HT-29 (cell line): Measurements from ENCODE around the gene C6orf47. TPM values are rescaled to one million over a fixed set of nuclear protein-coding genes. Genes with fewer than 3 reads are reported as not detected.

ENCODE experiments used
- DNase-seq: peaks from one replicate; pipeline ENCODE4 v3.0.0-alpha.2; 2015; ENCODE audit warnings: low spot score
- total RNA-seq: library from RNA; depleted of rRNA; stranded (reverse); fragments of >200 nt; shearing (Covaris generic); gene quantifications from 2 replicates; pipeline ENCODE4 v1.2.3, GENCODE V29; 2014

C6orf47 gene
- total RNA-seq, 1 experiment from 2014 or later, result 29.1 TPM

DNA sequence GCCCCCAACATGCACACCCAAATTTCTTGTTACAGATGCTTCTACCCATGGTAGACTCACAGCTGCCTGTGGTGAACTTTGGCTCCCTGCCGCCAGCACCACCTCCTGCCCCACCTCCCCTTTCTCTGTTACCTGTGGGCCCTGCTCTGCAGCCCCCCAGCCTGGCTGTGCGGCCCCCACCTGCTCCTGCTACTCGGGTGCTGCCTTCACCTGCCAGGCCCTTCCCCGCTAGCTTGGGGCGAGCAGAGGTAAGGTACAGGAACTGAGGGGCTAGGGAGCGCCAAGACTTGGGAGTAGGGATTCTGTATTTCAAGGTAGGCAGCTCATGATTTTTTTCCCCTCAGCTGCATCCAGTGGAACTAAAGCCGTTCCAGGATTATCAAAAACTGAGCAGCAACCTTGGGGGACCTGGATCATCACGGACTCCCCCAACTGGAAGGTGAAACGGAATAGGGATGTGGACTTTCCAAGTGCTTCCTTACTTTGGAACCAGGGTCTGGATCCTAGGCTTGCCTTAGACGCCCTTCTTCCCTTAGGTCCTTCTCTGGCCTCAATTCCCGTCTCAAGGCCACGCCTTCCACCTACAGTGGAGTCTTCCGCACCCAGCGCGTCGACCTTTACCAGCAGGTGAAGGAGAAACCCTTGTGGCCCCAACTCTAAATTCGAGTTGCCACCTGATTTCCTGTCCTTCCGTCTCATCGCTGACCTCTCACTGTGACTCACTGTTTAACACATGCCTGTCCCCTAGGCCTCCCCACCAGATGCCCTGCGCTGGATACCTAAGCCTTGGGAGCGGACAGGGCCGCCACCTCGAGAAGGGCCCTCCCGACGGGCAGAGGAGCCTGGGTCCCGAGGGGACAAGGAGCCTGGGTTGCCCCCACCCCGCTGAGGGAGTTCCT, 23.6 kb downstream of the C6orf47 start:
- DNase-seq, result no peak

DNA sequence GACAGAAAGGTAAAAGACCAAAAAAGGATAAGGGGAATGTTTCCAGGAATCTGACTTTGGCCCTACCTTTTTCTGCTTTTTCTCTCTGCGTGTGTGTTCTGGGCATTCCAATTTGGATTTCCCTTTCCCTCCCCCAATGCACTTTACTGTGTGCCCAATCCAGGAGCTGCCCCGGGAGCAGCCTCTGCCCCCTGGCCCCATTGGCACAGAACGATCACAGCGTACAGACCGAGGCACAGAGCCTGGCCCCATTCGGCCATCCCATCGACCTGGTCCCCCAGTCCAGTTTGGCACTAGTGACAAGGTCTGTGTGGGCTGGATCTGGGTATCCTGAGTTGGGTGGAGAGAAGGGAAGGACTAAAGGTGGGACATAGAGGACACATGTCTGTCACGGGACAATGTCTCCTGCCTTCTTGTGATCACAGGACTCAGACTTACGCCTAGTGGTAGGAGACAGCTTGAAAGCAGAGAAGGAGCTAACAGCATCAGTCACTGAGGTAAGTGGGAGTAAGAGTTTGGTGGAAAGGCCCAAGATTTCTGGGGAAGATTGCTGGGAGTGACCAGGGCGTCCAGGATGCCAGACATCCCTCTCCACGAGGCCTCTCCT, 25.5 kb downstream of the C6orf47 start:
- DNase-seq, result no peak

DNA sequence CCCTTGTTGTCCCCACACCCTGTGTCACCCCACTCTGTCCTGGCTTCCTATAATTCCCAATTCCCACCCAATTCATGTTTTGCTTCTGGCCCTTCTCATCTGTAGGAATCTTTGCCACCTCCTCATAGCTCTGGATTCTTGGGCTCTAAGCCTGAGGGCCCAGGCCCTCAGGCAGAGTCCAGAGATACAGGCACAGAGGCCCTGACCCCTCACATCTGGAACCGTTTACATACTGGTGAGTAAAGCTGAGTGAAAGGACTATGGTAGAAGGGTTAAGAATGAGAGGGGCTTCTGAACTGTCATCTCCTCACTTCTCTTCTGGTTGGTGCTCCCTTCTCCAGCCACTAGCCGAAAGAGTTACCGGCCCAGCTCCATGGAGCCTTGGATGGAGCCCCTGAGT, 26.4 kb downstream of the C6orf47 start:
- DNase-seq, result no peak

DNA sequence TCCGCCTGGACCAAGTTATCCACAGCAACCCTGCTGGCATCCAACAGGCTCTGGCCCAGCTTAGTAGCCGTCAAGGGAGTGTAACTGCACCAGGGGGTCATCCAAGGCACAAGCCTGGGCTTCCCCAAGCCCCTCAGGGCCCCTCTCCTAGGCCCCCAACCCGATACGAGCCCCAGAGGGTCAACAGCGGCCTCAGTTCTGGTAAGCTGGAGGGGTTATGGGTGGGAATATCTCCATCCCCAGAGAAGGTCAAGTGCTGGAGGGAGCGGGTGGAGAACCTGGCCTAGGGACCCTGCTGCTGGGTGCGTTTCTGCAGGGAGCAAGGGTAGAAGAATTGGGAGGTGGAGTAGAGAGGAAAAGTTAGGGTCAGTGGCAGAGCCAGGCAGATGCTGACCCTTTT, 27.1 kb downstream of the C6orf47 start:
- DNase-seq, result no peak

DNA sequence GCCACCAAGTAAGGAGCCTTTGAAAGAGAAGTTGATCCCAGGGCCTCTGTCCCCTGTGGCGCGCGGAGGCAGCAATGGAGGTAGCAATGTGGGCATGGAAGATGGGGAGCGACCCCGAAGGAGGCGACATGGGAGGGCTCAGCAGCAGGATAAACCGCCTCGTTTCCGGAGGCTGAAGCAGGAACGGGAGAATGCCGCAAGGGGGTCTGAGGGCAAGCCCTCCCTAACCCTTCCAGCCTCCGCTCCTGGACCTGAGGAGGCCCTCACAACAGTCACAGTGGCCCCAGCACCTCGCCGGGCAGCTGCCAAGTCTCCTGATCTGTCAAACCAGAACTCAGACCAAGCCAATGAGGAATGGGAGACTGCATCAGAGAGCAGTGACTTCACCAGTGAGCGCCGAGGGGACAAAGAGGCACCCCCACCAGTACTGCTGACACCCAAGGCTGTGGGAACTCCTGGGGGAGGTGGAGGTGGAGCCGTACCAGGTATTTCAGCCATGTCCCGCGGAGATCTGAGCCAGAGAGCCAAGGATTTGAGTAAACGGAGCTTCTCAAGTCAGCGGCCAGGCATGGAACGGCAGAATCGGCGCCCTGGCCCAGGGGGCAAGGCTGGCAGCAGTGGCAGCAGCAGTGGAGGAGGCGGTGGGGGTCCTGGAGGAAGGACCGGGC, 28.2 kb downstream of the C6orf47 start:
- no peak for DNase-seq

DNA sequence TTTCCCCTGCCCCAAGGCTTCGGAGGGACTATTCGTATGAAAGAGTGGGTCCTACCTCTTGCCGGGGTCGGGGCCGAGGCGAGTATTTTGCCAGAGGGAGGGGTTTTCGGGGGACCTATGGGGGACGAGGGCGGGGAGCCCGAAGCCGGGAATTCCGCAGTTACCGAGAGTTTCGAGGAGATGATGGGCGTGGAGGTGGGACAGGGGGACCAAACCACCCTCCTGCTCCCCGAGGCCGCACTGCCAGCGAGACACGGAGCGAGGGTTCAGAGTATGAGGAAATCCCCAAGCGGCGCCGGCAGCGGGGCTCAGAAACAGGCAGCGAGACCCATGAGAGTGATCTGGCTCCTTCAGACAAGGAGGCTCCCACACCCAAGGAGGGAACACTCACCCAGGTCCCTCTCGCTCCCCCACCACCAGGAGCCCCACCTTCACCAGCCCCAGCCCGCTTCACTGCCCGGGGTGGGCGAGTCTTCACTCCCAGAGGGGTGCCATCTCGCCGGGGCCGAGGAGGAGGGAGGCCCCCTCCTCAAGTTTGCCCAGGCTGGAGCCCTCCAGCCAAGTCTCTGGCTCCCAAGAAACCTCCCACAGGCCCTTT, 28.8 kb downstream of the C6orf47 start:
- DNase-seq, result no peak

DNA sequence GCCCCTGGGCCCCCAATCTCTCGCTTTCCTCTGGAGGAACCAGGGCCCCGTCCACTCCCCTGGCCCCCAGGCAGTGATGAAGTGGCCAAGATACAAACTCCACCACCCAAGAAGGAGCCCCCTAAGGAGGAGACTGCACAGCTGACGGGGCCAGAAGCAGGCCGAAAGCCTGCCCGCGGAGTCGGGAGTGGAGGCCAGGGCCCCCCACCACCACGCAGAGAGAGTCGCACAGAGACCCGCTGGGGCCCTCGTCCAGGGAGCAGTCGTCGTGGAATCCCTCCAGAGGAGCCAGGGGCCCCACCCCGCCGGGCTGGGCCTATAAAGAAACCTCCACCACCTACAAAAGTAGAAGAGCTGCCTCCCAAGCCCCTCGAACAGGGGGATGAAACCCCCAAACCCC, 29.4 kb downstream of the C6orf47 start:
- no peak for DNase-seq

DNA sequence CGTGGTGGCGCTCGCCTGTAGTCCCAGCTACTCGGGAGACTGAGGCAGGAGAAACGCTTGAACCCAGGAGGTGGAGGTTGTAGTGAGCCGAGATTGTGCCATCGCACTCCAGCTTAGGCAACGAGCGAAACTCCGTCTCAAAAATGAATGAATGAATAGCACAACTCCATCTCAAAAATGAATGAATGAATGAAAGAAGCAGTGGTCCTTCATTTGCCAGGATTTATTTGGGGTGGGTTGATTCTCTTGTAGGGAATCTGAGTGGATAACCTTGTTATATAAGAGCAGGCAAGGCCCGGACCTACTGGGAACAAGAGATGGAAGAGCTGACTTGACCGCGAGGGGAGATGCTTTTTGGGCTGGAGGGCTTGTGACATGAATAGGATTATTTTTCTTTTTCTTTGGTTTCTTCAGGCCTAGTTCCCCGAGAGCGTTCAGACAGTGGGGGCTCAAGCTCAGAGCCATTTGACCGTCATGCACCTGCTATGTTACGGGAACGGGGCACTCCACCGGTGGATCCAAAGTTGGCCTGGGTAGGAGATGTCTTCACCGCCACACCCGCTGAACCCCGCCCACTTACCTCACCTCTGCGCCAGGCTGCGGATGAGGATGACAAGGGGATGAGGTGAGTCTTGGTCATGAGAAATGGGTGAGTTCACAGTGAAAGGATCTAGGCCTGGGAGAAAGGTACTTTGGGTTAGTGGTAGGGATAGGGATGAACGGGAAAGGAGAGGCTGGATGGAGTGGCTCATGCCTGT, 30.2 kb downstream of the C6orf47 start:
- DNase-seq, result no peak

DNA sequence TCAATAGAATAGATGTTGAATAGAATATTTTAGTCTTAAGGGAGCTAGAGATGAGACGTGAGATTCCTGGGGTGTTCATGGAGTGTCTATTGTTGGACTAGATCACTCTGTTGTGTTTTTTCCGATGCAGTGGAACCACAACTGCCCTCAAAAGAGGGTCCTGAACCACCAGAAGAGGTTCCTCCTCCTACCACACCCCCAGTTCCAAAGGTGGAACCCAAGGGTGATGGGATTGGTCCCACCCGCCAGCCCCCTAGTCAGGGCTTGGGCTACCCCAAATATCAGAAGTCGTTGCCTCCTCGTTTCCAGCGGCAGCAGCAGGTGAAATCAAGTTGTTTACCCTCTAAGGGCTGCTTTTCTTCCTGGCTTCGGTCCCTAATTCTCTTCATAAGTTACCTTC, 31.6 kb downstream of the C6orf47 start:
- no peak for DNase-seq

DNA sequence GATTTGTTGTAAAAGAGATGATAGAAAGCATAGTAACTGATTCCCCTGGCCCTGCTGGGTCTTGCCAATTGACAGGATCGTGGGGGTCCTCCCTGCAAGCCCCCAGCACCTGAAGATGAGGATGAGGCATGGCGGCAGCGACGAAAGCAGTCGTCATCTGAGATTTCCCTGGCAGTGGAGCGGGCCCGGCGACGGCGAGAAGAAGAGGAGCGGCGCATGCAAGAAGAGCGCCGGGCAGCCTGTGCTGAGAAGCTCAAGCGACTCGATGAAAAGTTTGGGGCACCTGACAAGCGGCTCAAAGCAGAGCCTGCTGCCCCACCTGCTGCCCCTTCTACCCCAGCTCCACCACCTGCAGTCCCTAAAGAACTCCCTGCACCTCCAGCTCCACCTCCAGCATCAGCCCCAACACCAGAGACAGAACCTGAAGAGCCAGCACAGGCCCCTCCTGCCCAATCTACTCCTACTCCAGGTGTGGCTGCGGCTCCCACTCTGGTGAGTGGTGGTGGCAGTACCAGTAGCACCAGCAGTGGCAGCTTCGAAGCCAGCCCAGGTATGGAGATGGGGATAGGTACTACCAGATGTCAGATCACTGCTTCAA, 32.8 kb downstream of the C6orf47 start:
- DNase-seq, result no peak

DNA sequence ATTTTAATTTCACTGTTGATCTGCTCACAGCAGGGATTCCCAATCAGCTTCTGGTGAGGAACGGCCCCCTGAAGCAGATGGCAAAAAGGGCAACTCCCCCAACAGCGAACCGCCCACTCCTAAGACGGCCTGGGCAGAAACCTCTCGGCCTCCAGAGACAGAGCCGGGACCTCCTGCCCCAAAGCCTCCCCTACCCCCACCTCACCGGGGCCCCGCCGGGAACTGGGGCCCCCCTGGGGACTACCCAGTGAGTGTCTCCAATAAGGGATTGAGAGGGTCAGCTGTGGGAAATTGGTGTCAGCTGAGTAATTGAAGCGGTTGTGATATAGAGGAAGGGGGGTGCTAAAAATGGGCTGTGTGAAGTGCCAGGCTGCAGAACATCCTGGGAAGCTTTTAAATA, 33.6 kb downstream of the C6orf47 start:
- no peak for DNase-seq

DNA sequence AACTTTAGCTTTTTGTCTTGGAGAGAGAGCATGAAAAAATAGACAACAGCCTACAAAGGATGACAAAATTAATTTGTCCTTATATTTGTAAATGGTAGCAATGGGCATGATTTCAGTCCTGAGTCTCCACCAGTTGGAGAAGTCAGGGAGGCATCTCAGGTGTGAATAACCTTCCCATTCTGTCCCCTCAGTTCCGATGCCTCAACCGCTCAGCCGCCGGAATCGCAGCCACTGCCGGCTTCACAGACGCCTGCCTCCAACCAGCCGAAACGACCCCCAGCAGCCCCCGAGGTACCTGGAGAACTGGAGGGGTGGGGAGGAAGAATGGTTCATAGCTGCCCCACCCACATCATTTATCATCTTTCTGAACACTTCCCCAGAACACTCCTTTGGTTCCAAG, 36.5 kb downstream of the C6orf47 start:
- DNase-seq, result no peak

DNA sequence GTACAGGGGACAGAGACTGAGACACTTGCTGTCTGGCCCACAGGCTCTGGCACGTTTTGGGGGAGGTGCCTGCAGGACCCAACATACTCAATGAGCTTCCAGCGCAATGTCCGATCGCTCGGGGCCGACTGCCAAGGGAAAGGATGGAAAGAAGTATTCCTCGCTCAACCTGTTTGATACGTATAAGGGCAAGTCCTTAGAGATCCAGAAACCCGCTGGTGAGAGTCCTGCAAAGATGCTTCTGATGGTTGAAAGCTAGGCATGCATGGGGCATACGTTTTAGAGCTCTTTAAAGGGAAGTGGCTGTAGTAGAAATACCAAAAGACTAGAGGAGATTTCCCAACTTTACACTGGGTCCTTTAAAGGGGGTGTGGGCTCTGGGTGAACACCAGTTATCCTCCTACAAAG, 37.9 kb downstream of the C6orf47 start:
- no peak for DNase-seq

DNA sequence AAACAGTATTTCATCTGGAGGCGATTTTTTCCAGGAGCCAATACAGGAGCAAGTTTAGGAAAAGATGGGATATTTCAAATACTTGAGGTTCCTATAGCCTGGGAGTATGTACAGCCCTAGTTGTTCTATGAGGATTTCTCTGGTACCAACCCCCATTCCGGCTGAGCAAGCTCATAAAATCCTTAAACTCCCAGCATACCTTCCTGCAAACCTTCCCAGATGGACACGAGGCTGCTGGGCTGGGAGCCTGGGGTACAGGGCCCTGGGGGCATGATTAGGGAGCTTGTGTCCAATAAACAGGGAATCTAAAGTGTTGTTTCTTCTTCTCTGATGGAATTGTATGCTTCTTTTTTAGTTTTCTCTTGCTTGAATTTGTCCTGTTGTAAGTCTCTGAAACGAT, 38.6 kb downstream of the C6orf47 start:
- peak; percentile 44 for DNase-seq

DNA sequence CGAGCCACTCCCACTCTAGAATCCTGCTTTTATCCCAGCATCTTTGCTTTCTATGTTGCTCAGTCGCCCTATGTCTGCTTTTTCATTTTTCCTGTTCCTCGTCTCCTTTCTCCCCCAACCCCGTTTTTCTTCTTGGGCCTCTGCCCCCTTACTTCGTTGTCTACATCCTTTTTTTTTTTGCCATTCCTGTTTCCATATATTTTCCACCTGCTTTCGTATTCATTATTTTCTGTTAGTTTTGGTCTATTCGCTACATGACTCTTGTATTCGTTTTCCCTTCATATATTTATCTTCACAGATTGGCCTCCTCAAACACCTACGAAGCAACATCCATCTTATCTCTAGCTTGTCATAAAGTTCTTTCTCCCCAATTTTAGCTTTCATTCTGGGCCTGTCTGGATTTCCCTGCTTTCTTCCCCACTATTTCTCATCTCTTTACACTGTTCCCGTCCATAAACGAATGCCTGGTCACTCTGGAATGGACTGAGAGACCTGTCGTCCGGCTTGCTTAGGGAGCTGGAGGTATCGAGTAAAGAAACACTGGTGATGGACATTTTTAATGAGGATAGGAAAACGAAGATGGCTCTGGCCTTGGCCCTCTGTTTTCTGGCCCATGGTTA, 39.1 kb downstream of the C6orf47 start:
- DNase-seq, result peak; percentile 22

DNA sequence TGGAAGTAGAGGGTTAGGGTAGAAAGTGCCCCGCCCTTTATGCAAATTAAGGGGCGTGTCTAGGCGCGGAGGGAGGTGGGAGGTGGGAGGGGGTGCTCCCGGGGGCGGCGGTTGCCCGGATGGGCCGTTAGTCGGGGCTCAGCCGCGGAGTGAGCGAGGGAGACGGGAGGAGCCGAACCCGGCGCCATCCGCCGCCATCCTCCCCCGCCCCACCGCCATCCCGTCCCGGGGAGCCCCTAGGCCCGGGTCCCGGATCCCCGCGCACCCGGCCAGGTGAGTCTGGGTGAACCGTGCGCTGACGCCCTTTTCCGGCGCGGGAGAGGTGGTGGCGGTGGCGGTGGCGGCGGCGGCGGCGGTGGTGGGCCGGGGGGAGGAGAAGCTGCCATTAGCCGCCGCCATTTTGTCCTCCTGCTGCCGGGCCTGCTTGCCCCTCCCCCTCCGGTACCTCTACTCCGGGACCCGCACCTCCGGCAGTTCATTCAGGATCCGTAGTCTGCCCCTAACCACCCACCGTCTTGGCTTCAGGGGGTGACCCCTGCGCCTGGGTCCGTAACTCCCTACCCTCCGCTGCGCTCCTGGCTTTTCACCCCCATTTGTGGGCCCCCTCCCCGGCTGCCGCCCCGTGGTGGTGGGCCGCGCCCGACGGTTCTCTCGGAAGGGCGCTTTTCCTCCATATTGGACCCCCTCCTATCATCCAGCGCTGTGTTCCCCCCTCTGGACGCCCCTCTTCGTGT, 39.8 kb downstream of the C6orf47 start, which contains the start of gene PRRC2A:
Gene PRRC2A (plus strand): TSS at position 130 of the 734 bp plus-strand sequence. CDS start 2,075 bp downstream, outside the sequence.
- DNase-seq, result no peak

DNA sequence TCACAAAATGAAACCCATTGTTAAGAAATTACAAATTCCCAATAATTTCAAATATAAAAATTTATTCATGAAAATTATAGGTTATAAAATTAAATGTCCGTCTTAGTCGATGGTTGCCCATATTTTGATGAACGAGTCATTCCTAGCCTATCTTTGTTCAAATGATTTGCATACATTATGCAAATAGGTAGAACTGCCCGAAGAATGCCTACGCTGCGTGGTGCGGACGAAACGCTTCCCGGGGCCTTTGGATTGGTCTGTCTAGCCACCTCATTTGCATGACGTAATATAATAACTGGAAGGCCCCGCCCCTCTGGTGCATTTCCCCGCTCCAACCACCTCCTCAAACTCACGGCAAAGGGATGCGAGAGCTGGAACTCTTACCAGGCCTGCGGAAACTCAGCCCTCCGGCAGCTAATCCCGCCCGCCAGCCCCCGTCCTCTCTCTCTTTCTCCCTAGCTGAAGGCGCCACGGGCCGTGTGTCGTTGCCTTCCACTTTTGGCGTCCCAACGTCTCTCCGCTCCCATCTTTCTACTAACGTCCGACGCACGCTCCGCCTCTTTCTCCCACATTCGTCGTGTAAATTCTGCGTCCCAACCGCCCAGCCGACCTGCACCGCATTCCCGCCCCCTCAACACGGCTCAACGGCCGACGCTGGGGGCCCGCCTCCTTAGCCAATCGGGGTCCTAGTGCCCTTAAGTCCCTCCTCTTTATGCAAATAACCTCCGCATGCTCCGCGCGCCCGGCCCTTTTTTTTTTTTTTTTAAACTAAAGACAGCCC, 40.6 kb downstream of the C6orf47 start:
- DNase-seq, result peak; percentile 98

DNA sequence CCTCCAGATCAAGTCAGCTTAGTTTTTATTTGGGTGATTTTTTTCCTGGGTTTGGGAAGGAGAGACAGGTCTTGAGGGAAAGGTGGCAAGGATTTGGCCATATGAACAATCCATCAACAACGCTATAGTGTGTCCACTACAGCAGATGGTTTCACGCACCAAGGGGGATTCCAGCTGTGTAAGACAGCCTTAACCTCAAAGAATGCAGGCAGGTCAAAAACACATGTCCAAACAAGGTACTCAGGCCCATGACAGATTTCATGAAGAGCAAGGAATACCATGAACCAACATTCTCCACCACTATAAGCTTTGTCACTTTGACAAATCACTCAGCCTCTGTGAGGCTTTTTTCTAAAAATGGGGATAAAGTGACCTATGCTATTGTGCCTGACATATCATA, 43.6 kb downstream of the C6orf47 start:
- no peak for DNase-seq

DNA sequence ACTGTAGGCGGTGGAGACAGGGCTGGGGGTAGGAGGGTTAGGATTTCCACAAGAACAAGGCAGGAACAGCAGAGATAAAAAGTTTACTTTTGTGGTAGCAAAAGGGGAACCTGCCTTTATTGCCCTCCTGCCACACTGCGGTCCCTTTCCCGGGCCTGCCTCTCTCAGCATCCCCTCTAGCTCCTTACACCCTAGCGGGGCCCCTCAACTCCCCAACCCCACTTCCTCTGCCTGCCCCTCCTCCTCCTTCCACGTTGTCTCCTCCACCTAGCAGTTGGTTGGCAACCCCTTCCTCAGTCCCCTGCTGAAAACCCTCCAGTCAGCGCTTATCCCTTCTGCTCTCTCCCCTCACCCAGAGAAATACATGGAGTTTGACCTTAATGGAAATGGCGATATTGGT, 44.8 kb downstream of the C6orf47 start:
- DNase-seq, result no peak
